Measurements from ENCODE around the gene MPIG6B.

MPIG6B gene

DNA sequence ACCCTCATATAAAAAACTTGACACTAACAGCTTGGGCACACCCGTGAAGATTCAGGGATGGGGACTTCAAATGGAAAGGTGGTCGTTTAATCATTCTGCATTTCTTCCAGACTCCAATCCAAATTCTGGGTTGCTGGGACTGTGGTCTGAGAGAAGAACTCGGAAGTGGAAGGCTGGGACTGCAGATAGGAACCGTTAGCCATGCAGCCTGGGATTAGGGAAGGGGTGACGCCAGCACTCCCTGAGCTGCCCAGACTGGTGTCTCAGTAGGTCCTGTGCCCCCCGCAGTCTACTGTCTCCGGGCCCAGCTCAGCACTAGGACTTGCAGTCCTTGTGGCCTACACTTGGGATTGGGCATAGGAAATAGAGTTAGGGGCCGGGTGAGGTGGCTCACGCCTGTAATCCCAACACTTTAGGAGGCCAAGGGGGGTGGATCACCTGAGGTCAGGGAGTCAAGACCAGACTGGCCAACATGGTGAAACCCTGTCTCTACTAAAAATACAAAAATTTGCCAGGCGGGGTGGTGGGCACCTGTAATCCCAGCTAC, 13.7 kb downstream of the MPIG6B start:
- no peak for DNase-seq

GRCh38 chr6:31737315-31737990, 14.3 kb downstream of the MPIG6B start:
- DNase-seq, result no peak

- DNase-seq, result peak in 5 of 56 donors; percentile 7 to 29 (median 17)
Measured at GRCh38 chr6:31737991-31738979, 15.1 kb downstream of the MPIG6B start.

DNA sequence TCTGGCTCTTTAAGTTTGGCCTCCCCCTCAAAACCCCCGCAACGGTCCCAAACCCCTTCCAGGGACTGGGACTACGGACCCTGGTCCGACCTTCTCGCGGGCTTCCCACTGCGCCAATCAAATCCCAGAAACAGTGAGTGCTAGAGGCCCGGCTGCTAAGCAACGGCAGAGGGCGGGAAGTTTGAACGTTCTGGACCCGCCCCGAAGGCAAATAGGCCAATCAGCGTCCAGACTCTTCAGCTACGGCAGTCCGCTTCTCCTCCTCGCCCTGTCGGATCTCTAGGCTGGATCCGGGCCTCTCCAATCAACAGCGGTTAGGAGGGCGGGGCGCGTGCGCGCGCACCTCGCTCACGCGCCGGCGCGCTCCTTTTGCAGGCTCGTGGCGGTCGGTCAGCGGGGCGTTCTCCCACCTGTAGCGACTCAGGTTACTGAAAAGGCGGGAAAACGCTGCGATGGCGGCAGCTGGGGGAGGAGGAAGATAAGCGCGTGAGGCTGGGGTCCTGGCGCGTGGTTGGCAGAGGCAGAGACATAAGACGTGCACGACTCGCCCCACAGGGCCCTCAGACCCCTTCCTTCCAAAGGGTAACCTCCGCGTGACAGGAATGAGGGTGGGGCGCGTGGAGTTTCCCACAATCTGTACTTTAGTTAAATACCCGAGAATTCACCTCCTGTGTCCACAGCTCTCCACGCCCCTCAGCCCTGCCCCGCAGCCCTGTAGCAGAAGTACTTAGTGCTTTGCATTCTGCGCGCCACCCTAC, 16.6 kb downstream of the MPIG6B start, which contains the start of gene MSH5:
MSH5 (plus strand) TSS at position 367 of the 758 bp plus-strand sequence. CDS start 462 bp downstream, outside the sequence.
- peak; percentile 69 to 99 (median 95) for DNase-seq

GRCh38 chr6:31740397-31741223, 17.4 kb downstream of the MPIG6B start:
- no peak for DNase-seq

GRCh38 chr6:31741815-31742214, 18.6 kb downstream of the MPIG6B start:
- no peak for DNase-seq

DNA sequence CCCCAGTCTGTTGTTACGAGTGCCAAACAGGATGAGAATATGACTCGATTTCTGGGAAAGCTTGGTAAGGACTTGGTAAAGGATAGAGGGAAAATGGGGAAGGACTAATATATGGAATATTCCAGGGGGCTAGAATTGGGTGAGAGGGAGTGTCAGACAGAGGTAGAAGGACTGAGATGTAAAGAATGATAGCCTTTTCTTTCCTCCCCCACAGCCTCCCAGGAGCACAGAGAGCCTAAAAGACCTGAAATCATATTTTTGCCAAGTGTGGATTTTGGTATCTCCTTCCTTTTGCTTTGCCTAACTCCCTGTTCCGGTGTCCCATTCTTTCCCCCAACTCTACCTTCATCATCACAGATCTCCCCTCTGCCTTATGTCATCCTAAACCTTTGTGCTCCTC, 19.7 kb downstream of the MPIG6B start:
- no peak for DNase-seq

- DNase-seq, result no peak
Measured at GRCh38 chr6:31744422-31744821, 21.2 kb downstream of the MPIG6B start.

DNA sequence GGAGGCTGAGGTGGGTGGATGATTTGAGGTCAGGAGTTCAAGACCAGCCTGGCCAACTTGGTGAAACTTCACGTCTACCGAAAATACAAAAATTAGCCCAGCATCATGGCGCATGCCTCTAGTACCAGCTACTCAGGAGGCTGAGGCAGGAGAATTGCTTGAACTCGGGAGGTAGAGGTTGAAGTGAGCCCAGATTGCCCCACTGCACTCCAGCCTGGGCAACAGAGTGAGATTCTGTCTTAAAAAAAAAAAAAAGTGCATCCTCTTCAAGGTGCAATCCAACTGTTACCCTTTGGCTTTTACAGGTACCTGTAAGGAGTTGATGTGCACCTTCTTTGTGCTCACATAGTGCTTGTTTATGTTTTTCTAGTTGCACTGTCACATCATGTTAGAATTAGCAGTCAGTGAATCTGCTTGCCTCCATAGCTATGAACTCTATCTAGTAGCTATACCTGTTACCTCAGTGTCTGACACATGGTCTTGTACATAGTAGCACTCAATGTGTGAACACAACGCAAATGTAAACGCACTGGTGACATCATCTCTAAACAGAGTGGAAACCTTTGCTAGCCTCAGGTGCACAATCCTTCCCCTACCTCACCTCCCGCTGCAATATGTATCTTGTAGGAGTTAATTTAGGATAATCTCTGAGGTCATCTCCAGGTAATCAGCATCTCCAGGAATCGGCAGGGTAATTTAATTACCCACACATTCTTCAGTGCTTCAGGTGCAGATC, 26.3 kb downstream of the MPIG6B start:
- DNase-seq, result no peak

- no peak for DNase-seq
Measured at GRCh38 chr6:31750411-31751022, 27.3 kb downstream of the MPIG6B start.

DNA sequence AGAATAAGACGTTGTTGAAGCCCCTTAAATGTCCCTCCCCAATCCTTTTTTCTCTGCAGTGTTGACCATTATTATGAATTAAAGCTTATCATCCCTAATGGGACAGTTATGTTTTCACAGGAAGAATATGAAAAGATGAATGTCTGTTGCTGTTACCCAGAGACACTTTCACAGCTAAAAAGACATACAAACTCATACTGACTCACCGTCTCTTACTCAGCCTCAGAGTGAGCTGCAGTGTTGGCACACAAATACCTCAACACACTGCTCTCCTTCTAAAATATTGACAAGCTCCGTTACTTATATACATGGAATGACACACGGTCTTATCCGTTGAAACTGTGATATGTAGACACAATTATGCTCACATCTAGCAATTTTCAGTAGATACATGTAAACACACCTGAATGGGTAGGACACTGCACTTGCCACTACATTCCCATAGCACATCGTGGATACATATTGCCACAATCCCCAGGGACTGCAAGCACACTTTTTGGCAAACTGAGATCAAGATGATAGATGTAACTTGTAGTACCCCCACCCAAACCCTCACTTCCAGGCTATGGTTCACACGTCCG, 29.7 kb downstream of the MPIG6B start:
- no peak for DNase-seq

DNA sequence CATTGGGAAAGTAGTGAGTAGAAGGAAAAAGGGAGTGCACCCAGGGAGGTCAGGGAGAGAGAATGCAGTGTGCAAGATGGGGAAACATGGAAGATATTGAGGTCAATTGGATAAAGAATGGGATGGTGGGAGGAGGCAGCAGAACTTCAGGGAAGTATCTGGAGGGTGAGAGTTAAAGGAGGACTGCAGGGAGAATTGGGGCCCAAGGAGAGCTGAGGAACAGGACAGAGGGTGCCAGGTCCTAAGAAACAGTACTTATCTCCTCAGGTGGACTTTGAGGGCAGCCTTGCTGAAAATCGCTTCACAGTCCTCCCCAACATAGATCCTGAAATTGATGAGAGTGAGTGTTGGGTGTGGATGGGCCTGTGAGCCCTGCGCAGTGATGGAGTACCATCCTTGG, 35.1 kb downstream of the MPIG6B start:
- DNase-seq, result no peak

- no peak for DNase-seq
Measured at GRCh38 chr6:31760790-31761189, 37.6 kb downstream of the MPIG6B start.

- no peak for DNase-seq
Measured at GRCh38 chr6:31761343-31761742, 38.2 kb downstream of the MPIG6B start.

- no peak for DNase-seq
Measured at GRCh38 chr6:31762356-31762755, 39.2 kb downstream of the MPIG6B start, which contains the start of gene SAPCD1. Gene SAPCD1 (plus strand): TSS chr6:31762656. CDS start chr6:31763055, 399 bp downstream.

DNA sequence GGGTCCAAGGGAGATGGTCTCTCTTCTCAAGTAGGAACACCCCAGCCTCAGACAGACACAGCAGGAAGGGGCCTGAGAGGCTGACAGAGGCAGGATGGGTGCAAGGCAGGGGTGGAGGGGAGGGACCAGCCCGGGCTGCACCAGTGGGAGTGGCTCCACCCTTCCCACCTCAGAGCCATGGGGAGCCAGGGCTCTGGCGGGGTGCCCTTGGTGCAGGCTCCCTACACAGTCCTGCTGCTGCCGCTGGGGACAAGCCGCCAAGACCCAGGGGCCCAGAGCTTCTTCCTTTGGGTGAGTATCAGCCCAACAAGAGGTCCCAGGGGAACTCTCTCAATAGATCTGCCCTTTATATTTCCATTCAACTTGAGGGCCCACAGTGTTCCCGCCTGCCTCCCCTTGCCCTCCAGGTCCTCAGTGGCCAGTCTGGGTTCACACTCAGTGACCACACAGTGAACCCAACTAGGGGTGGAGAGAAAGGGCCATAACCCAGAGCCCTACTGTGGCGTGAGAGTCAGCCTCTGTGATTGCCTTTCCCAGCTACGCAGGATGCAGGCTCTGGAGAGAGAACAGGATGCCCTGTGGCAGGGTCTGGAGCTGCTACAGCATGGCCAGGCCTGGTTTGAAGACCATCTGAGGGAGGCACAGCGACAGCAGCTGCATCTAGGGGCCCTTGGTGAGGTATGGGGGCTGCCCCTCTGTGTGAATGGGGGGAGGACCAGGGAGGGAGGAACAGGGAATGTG, 39.9 kb downstream of the MPIG6B start:
- no peak for DNase-seq

DNA sequence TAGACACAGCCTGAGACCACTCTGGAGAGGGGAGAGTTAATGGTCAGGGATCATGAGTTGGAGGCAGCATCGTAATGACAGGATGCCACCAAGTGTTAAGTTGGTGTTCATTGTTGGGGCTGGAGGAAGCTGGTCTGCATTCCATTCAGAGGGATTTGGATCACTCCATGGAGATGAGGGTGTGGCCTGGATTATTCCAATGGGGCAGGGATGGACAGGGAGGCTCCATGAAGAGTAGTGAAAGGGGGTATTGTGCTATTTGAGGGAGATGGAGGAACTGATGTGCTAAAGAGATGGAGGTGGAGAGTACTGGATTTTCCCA, 40.4 kb downstream of the MPIG6B start:
- peak in 1 of 56 donors; percentile 14 for DNase-seq

DNA sequence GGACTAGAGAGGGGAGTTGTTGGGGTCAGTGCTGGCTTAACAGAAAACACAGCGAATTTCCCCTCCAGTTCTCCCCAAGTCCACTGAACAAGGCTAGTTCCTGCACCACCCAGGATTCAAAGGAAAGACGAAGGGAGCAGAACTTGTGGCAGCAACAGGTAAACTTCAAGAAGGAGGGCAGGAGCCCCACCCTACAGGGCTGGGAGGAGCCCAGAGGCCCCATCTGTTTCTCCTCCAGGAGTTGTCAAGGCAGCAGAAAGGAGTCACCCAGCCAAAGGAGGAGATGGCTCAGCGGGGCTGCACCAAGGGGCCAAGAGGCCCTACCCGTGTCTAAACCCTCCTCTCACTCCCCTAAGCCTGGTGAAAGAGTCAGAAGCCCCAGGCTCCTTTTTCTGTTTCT, 41.0 kb downstream of the MPIG6B start:
- no peak for DNase-seq

All from nucleus accumbens (tissue), 56 donors.